HCT116 (cell line): ENCODE measurements around the gene ARHGAP31. TPM values are rescaled to one million over a fixed set of nuclear protein-coding genes. Genes with fewer than 3 reads are reported as not detected.

Experiments
- ATAC-seq: fragments of 200-7000 bp; cut with Tn5 transposase; 2 replicates; pipeline ENCODE4 v1.9.1; 2020; ENCODE audit warnings: mild to moderate bottlenecking, moderate library complexity
- Bru-seq: library from RNA; stranded (reverse); fragments of 400-500 nt; gene quantifications from one replicate; lab custom pipeline; 2021; lab: Mats Ljungman, UMichigan
- BruChase-seq, 2 experiments: library from RNA; stranded (reverse); fragments of 400-500 nt; gene quantifications; one replicate each; lab custom pipeline; 2021; lab: Mats Ljungman, UMichigan
- BruUV-seq: library from RNA; stranded (reverse); fragments of 400-500 nt; replicated peaks from 2 replicates; lab custom pipeline; 2021; lab: Mats Ljungman, UMichigan
- CTCF ChIA-PET: fragments of 300-600 bp; sonication (Branson Sonifier 250); formaldehyde crosslinking; loops from one replicate; lab custom pipeline; 2021; ENCODE audit warnings: antibody characterized with exemption; lab: Charles Lee
- POLR2A ChIA-PET: fragments of 300-600, 350-600 bp; sonication (Branson Sonifier 250); formaldehyde crosslinking; loops from one replicate; lab custom pipeline; 2021; ENCODE audit warnings: antibody characterized with exemption; lab: Charles Lee
- RAD21 ChIA-PET, 2 experiments: fragments of 300-600 bp; sonication (Branson Sonifier 250); formaldehyde crosslinking; loops; one replicate each; lab custom pipeline; 2023; ENCODE audit warnings: low total read pairs in 2 of 2; ENCODE audit not compliant: uncharacterized antibody in 2 of 2, unreplicated experiment in 2 of 2, low non-redundant PET in 1 of 2; lab: Charles Lee
- DNase-seq: peaks from one replicate; pipeline ENCODE4 v3.0.0-alpha.2; 2010; ENCODE audit warnings: low read depth, low spot score
- H2AFZ ChIP-seq: fragments of 200-600 bp; shearing (Covaris generic), sonication (generic); 2 replicates; pipeline ENCODE4 v1.6.1; 2017; ENCODE audit warnings: low read depth, mixed run types, mixed read lengths, antibody characterized with exemption, low read length; ENCODE audit not compliant: poor library complexity, severe bottlenecking
- H3K27ac ChIP-seq: 2 replicates; pipeline ENCODE4 v1.5.1; 2012; ENCODE audit warnings: low read depth, low read length
- H3K27me3 ChIP-seq: fragments of 200-600 bp; sonication (generic); 2 replicates; pipeline ENCODE4 v1.6.1; 2016; ENCODE audit warnings: mixed run types, low read length, mixed read lengths; ENCODE audit not compliant: insufficient read depth
- H3K36me3 ChIP-seq, 2 experiments: fragments of 200-500 bp in 1 of 2; fragments of 200-600 bp in 1 of 2; sonication (Bioruptor generic) in 1 of 2; sonication (generic) in 1 of 2; 2 replicates each; pipeline versions ENCODE4 v1.5.1 to v1.6.1; 2014 to 2016; ENCODE audit warnings: low read length in 2 of 2, inconsistent platforms in 1 of 2, mixed read lengths in 1 of 2, mixed run types in 1 of 2; ENCODE audit not compliant: insufficient read depth in 2 of 2, control insufficient read depth in 1 of 2
- H3K4me1 ChIP-seq, 2 experiments: fragments of 200-600 bp in 1 of 2; sonication (generic) in 1 of 2; 2 replicates each; pipeline versions ENCODE4 v1.5.1 to v1.6.1; 2012 to 2017; ENCODE audit warnings: low read length in 2 of 2, inconsistent platforms in 1 of 2, mild to moderate bottlenecking in 1 of 2, mixed read lengths in 1 of 2, mixed run types in 1 of 2, moderate library complexity in 1 of 2; ENCODE audit not compliant: insufficient read depth in 2 of 2, control insufficient read depth in 1 of 2
- H3K4me2 ChIP-seq: fragments of 200-600 bp; sonication (generic); 2 replicates; pipeline ENCODE4 v1.6.1; 2017; ENCODE audit warnings: mixed run types, low read length, mixed read lengths
- H3K4me3 ChIP-seq, 2 experiments: fragments of 200-600 bp in 1 of 2; sonication (generic) in 1 of 2; replicated peaks in 1 of 2; 2 replicates each; pipeline ENCODE4 v1.5.1; 2011 to 2016; ENCODE audit warnings: low read length in 2 of 2, control low read depth in 1 of 2, low read depth in 1 of 2, mild to moderate bottlenecking in 1 of 2, mixed read lengths in 1 of 2, mixed run types in 1 of 2
- H3K79me2 ChIP-seq: fragments of 200-600 bp; sonication (generic); 2 replicates; pipeline ENCODE4 v1.6.1; 2017; ENCODE audit warnings: mild to moderate bottlenecking, mixed run types, low read length, moderate library complexity, mixed read lengths; ENCODE audit not compliant: insufficient read depth
- H3K9ac ChIP-seq: fragments of 200-600 bp; sonication (generic); 2 replicates; pipeline ENCODE4 v1.6.1; 2016; ENCODE audit warnings: low read length, mixed read lengths
- H3K9me2 ChIP-seq: fragments of 200-600 bp; sonication (generic), shearing (Covaris generic); 2 replicates; pipeline ENCODE4 v1.6.1; 2017; ENCODE audit warnings: mixed run types, mild to moderate bottlenecking, moderate library complexity; ENCODE audit not compliant: insufficient read depth
- H3K9me3 ChIP-seq, 2 experiments: fragments of 200-500 bp in 1 of 2; fragments of 200-600 bp in 1 of 2; sonication (Bioruptor generic) in 1 of 2; sonication (generic) in 1 of 2; 2 replicates each; pipeline ENCODE4 v1.6.1; 2014 to 2017; ENCODE audit warnings: low read length in 2 of 2, mixed read lengths in 2 of 2, inconsistent platforms in 1 of 2, low read depth in 1 of 2, mild to moderate bottlenecking in 1 of 2, mixed run types in 1 of 2, moderate library complexity in 1 of 2; ENCODE audit not compliant: control insufficient read depth in 1 of 2, insufficient read depth in 1 of 2
- H4K20me1 ChIP-seq: fragments of 200-600 bp; sonication (generic), shearing (Covaris generic); 2 replicates; pipeline ENCODE4 v1.6.1; 2017; ENCODE audit warnings: mixed run types, mild to moderate bottlenecking, moderate library complexity; ENCODE audit not compliant: insufficient read depth
- CBX3 ChIP-seq: IDR thresholded peaks from 2 replicates; pipeline ENCODE4 v1.6.1; 2012; ENCODE audit warnings: low read depth
- CEBPB ChIP-seq: IDR thresholded peaks from 2 replicates; pipeline ENCODE4 v1.6.1; 2012; ENCODE audit warnings: low read depth
- EGR1 ChIP-seq: IDR thresholded peaks from 2 replicates; pipeline ENCODE4 v1.6.1; 2012; ENCODE audit warnings: low read depth
- EZH2 ChIP-seq: fragments of 200-600 bp; sonication (generic); IDR thresholded peaks from 2 replicates; pipeline ENCODE4 v1.6.1; 2017; ENCODE audit warnings: antibody characterized with exemption, mixed run types
- MAX ChIP-seq: IDR thresholded peaks from 2 replicates; pipeline ENCODE4 v1.6.1; 2012
- POLR2AphosphoS5 ChIP-seq: IDR thresholded peaks from 2 replicates; pipeline ENCODE4 v1.6.1; 2011; ENCODE audit warnings: mild to moderate bottlenecking, low read depth, low read length, moderate library complexity
- REST ChIP-seq: IDR thresholded peaks from 2 replicates; pipeline ENCODE4 v1.6.1; 2012; ENCODE audit warnings: low read depth
- SIN3A ChIP-seq: IDR thresholded peaks from 2 replicates; pipeline ENCODE4 v1.6.1; 2012; ENCODE audit warnings: low read depth
- TCF7L2 ChIP-seq: IDR thresholded peaks from 2 replicates; pipeline ENCODE4 v1.7.0; 2011; ENCODE audit warnings: borderline replicate concordance, inconsistent platforms; ENCODE audit not compliant: insufficient read depth, insufficient read length; ENCODE audit errors: extremely low read depth
- YY1 ChIP-seq: IDR thresholded peaks from 2 replicates; pipeline ENCODE4 v1.6.1; 2011; ENCODE audit warnings: low read length, low read depth, moderate library complexity, mild to moderate bottlenecking; ENCODE audit not compliant: insufficient replicate concordance; ENCODE audit errors: extremely low read depth
- ZFX ChIP-seq: fragments of 450-650 bp; IDR thresholded peaks from 2 replicates; pipeline ENCODE4 v1.6.1; 2017
- intact Hi-C: fragments of 100-400 bp; cut with micrococcal nuclease; formaldehyde crosslinking; loops from 2 replicates; pipeline ENCODE4 v1.10.0; 2022
- long read RNA-seq: library from polyadenylated mRNA; unstranded; transcript quantifications from one replicate; pipeline ENCODE4 v2.0.0, GENCODE V29; 2021; ENCODE audit not compliant: unreplicated experiment
- polyA plus RNA-seq: library from polyadenylated mRNA; unstranded; fragments of >200 nt; gene quantifications from 2 replicates; pipeline ENCODE4 v1.2.1, GENCODE V29; 2012; ENCODE audit warnings: missing spikeins
- total RNA-seq: library from RNA; stranded (reverse); gene quantifications from one replicate; pipeline ENCODE4 v1.2.1, GENCODE V29; 2021; ENCODE audit not compliant: unreplicated experiment

The ARHGAP31 gene
- total RNA-seq (0.93 TPM), Bru-seq, nascent RNA (percentile 31 among the genes with signal in this experiment), BruChase-seq, experiment 1, labeled RNA remaining after a 6-hour chase (percentile 31 among the genes with signal in this experiment), BruChase-seq, experiment 2, labeled RNA remaining after a 2-hour chase (percentile 31 among the genes with signal in this experiment)
- 0.36 and 0.47 TPM in 2 replicates for polyA plus RNA-seq
- long read RNA-seq, partial matches to known transcripts = 1 of 1 reads
- long read RNA-seq, other reads (novel, unspliced or antisense) = 0 of 1 reads

- ChIA-PET POLR2A (interaction anchor here (1.4 kb wide), 1 partner anchor 9 kb away, joined by 5 read pairs; no protein-coding TSS in a partner anchor), RAD21 (no interaction called here), CTCF (no interaction called here)
- Histone ChIP-seq H3K9ac (peak within 1 kb of the TSS; percentile 53), H3K4me2 (peak within 1 kb of the TSS; percentile 98), H2AFZ (peak within 1 kb of the TSS; percentile 90), H3K4me1 (peaks cover 4 to 16% of the 10 kb centered on the region in 2 experiments; a peak in 2 of 4 replicates), H3K27me3 (no peaks in the 10 kb centered on the region), H4K20me1 (no peaks in the 10 kb centered on the region), H3K36me3 (no peaks in the 10 kb centered on the region), H3K4me3 (peak within 1 kb of the TSS; percentile 66 to 68), H3K9me3 (no peaks in the 10 kb centered on the region), H3K79me2 (no peaks in the 10 kb centered on the region), H3K27ac (peak within 1 kb of the TSS; percentile 44), H3K9me2 (no peaks in the 10 kb centered on the region)
- ATAC-seq (peak; percentile 76), DNase-seq (no peak)
- BruUV-seq = no TSS peak
- peak; percentile 98 for TF ChIP-seq TCF7L2
- no peak for TF ChIP-seq CEBPB
- no peak for TF ChIP-seq POLR2AphosphoS5
- TF ChIP-seq SIN3A = peak; percentile 32; the same call in 1 of the 2 replicates
- 0 out of 2 replicates have a peak, but pooled peaks have one; percentile 31 for TF ChIP-seq ZFX
- no peak for TF ChIP-seq EGR1
- intact Hi-C loops = loop anchor here (1.0 kb wide), 1 partner anchor 23 kb away; no protein-coding TSS in a partner anchor
Observed at GRCh38 chr3:119293871-119294695, at the start of gene ARHGAP31. TSS of gene ARHGAP31 (plus strand) at chr3:119294383. CDS start at chr3:119294905, 522 bp downstream.

GRCh38 chr3:119245778-119246177 lies 48.4 kb upstream of the ARHGAP31 start:
- H3K9ac ChIP-seq = no peak overlapping the region
- no peak for TF ChIP-seq EZH2
- TF ChIP-seq MAX = no peak
- no peak for TF ChIP-seq ZFX
- no peak for TF ChIP-seq REST
- no peak for TF ChIP-seq CBX3
- no peak for TF ChIP-seq CEBPB
- no peak for TF ChIP-seq YY1
- TF ChIP-seq, all 23 proteins: peak for 0
- no peaks in the 10 kb centered on the region for H4K20me1 ChIP-seq
- no peak overlapping the region for H3K4me3 ChIP-seq
- no peak for DNase-seq
- no peaks in the 10 kb centered on the region for H3K27me3 ChIP-seq
- no peaks in the 10 kb centered on the region for H3K36me3 ChIP-seq
- intact Hi-C loops = no loop called here
- peaks cover 6 to 9% of the 10 kb centered on the region in 2 experiments for H3K4me1 ChIP-seq
- ChIA-PET POLR2A (no interaction called here), RAD21 (no interaction called here), CTCF (no interaction called here)
- H3K27ac ChIP-seq = no peak overlapping the region
- no peak for ATAC-seq
- no TSS peak for BruUV-seq
- H2AFZ ChIP-seq = no peak overlapping the region
- H3K79me2 ChIP-seq = no peaks in the 10 kb centered on the region
- H3K9me2 ChIP-seq = no peaks in the 10 kb centered on the region
- H3K4me2 ChIP-seq = no peak overlapping the region
- no peaks in the 10 kb centered on the region for H3K9me3 ChIP-seq
